Measurements from ENCODE around the gene CYP4A22. TPM values are rescaled to one million over a fixed set of nuclear protein-coding genes. Genes with fewer than 3 reads are reported as not detected.

Gene CYP4A22
- total and polyA plus RNA-seq, 9 of the 15 experiments (the other 6 are each of a cell fraction or from before 2014, with no cell fraction given), result 0.07 TPM; not detected in 8

GRCh38 chr1:47175227-47175934 lies 38.1 kb downstream of the CYP4A22 start (continued):
- TF ChIP-seq ZNF592 (IDR thresholded peaks at IDR 0.05), result no peak
- TF ChIP-seq ILF3 (IDR thresholded peaks at IDR 0.05; ENCODE audit: borderline replicate concordance), result no peak
- no peak for TF ChIP-seq HMBOX1 (IDR thresholded peaks at IDR 0.05)
- TF ChIP-seq FOXK2 (conservative IDR thresholded peaks at IDR 0.05 in 1 of 2, IDR thresholded peaks at IDR 0.05 in 1 of 2; ENCODE audit: low read depth in 2 of 2), result 0 out of 4 replicates have a peak, but pooled peaks of 1 of the 2 experiments have one; percentile 43
- TF ChIP-seq THRB (CRISPR knock-in tag; conservative IDR thresholded peaks at IDR 0.05), result peak; percentile 79
- no peak for TF ChIP-seq TRIM28 (IDR thresholded peaks at IDR 0.05)
- no peak for TF ChIP-seq ERF (CRISPR knock-in tag; IDR thresholded peaks at IDR 0.05)
- no peak for TF ChIP-seq U2AF1 (optimal IDR thresholded peaks at IDR 0.05; ENCODE audit: low read depth, low read length)
- no peak for TF ChIP-seq POU5F1 (IDR thresholded peaks at IDR 0.05; ENCODE audit: borderline replicate concordance, low read depth, low read length, partially characterized antibody)
- TF ChIP-seq KAT8 (IDR thresholded peaks at IDR 0.05; ENCODE audit: low read depth), result no peak
- TF ChIP-seq BRF1 (IDR thresholded peaks at IDR 0.05; ENCODE audit: borderline replicate concordance, extremely low read depth, insufficient read length), result no peak
- no peak for TF ChIP-seq ZNF655 (CRISPR knock-in tag; IDR thresholded peaks at IDR 0.05)
- no peak for TF ChIP-seq HOMEZ (CRISPR knock-in tag; IDR thresholded peaks at IDR 0.05)
- TF ChIP-seq CTBP1 (IDR thresholded peaks at IDR 0.05; ENCODE audit: borderline replicate concordance), result peak; percentile 48; the same call in 1 of the 2 replicates
- TF ChIP-seq HLTF (IDR thresholded peaks at IDR 0.05), result peak; percentile 72; the same call in 1 of the 2 replicates
- TF ChIP-seq MXI1 (IDR thresholded peaks at IDR 0.05; ENCODE audit: low read depth, low read length), result no peak
- TF ChIP-seq HDGF (IDR thresholded peaks at IDR 0.05), result 0 out of 2 replicates have a peak, but pooled peaks have one; percentile 45
- TF ChIP-seq POLR2AphosphoS5 (IDR thresholded peaks at IDR 0.05; ENCODE audit: control insufficient read depth, insufficient read depth, low read depth, low read length), result no peak

All from K562 (cell line).